Ramos (cell line): ENCODE data around the gene MLLT10.

Source experiments
- in situ Hi-C: fragments of 300-500 bp; cut with MboI; formaldehyde crosslinking; loops from one replicate; pipeline ENCODE4 v1.14.3; 2022; ENCODE audit warnings: low sequenced_read_pairs; ENCODE audit not compliant: unreplicated experiment

The MLLT10 gene

DNA sequence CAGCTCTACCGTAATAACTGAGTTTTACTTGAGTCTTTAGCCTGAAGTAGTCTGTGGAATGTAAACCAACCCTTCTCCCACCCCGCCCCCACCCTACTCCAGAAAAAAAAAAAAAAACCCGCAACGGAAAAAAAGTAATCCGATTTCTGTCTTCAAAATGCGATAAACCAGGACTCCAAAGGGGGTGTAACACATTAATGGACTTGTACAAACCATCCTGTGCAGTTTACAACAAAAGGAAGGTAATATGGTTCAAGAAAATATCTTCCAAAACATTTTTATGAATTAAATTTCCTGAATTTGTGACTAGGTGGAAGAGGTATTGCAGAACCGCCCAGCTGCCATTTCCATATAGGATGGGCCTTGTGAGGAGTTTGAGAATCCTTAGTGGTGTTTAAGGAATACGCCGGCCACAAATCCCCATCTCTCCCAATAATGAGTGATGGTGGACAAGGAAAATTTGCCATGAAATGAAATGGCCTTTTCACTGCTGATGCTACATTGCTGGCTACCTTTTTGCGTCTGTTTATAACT, 19.1 kb upstream of the MLLT10 start:
- in situ Hi-C loops = no loop called here

DNA sequence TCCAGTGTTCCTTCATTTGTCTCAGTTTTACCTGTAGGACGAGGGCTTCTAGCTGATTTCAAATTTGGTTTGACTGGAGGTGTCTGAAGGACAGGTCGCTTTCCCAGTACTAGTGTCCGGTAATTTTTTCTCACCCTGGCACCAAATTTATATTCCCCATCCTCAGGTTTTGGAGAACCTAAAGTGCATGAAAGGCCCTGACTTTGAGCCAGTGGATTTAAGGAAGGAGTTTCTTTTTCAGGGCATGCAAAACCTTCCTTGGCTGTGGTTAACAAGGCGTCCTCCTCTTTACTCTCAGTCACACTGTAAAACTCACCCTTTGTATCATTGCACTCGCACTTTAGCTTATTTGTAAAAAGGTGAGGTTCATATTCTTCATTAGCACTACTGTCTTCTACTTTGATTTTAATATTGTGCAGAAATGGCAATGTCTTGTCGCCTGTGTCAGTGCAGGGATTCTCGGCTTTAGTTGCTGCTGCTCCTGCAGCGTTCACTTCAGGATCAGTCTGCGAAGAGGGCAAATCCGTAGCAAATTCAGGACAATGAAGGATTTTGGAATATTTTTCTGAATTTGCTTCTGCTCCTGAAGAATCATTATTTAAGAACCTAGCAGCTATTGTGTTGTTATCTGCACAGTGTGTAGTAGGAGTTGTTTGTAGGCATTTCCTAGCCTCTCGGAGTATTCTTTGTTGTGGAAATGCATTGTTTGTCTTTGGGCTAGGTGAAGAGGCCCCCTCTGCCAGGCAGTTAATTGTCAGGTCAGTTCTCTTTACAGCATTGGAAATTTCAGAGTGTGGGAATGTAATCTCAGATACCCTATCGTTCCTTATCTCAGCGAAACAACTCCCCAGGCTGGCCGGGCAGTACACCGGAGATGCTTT, 18.4 kb upstream of the MLLT10 start:
- in situ Hi-C loops = no loop called here

DNA sequence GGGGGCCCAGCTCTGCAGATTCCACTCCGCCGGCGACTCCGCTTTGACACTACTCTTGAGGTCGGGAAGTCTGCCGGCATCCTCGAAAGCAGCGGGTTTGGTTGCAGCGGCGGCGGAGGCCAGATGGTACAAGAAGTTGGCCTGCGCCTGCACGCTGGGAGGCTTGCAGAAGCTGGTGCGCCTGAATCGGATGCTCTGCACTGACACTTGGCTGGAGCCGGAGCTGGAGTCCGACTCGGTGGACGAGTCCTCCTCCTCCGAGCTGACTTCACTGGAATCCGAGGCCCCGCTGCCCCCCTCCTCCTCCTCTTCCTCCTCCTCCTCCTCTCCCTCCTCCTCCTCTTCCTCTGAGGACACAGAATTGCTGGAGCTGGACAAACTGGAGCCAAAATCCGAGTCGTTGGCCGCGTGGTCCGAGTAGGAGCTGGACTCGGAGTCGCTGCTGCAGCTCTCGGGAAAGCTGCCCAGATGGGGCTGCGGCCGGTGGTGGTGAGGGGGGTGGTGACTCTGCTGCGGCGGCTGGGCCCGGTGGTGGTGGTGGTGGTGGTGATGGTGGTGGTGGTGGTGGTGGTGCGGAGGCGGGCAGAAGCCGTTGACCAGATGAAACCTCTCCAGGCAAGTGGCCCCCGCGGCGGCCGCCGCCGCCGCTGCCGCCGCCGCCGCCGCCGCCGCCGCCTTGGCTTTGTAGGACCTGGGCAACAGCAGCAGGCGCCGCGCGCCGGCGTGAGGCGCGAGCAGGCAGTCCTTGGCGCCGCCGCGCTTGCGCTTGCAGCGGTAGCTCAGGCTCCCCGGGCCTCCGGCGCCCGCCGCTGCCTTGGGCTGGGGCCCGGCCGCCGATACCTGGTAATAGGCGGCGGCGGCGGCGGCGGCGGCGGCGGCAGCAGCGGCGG, 17.5 kb upstream of the MLLT10 start:
- in situ Hi-C loops = no loop called here

DNA sequence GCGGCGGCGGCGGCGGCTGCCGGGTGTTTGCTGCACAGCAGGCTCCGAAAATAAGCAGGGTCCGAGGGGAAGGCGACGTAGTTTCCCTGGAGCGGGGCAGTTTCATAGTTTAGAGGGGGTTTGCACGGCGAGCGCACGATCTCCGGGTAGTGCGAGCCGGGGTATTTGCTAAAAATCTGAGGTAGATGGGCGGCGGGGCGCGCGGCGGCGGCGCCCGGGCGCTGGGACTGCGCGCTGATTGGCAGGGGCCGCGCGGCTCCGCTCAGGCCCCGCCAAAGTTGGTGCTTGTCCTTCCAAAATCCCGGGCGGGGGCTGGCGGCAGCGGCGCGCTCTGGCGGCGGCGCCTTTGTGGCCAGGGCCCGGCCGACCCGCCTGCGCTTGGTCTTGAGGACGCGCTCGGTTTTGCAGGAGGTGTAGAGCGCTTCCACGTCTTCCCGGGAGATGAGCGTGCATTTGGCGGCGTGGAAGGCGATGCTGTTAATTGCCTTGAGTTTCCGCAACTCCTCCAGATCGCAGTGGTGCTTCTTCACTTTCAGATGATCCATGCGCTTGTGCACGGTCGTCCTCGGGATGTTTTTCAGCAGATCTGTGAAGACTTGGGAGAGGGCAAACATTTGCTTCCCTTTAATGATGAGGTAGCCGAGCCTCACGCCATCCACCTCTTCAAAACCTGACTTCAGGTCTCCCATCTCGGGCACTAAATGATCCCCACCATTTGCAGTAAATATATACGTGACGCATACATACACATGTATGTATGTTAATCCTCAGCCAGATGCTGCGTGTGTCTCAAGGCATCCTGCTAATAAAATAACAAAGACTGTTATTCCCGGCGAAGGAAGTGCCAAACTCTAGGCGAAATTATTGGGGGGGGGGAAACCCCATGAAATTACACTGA, 16.6 kb upstream of the MLLT10 start:
- in situ Hi-C loops = no loop called here

DNA sequence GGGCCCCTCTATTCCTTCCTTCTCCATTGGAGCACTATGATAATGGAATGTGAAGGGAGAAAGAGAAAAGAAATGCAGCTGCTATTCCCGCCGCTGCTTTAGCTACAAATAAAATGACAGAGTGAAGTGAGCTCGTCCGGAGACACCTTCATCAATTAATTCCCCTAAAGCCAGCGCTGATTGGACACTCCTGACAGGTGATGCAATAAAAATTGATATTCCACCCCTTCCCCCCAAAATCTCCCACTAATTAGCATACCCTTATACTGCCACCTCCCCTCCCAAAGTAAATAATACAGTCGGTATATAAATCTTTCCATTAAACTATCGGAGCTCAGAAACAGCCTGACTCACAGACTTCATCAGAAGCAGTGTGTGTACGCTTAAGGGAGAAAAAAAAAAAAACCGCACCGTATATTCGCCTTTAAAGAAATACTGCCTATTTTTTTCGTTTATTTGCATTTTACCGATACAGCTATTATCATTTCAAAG, 15.8 kb upstream of the MLLT10 start:
- in situ Hi-C loops = no loop called here

DNA sequence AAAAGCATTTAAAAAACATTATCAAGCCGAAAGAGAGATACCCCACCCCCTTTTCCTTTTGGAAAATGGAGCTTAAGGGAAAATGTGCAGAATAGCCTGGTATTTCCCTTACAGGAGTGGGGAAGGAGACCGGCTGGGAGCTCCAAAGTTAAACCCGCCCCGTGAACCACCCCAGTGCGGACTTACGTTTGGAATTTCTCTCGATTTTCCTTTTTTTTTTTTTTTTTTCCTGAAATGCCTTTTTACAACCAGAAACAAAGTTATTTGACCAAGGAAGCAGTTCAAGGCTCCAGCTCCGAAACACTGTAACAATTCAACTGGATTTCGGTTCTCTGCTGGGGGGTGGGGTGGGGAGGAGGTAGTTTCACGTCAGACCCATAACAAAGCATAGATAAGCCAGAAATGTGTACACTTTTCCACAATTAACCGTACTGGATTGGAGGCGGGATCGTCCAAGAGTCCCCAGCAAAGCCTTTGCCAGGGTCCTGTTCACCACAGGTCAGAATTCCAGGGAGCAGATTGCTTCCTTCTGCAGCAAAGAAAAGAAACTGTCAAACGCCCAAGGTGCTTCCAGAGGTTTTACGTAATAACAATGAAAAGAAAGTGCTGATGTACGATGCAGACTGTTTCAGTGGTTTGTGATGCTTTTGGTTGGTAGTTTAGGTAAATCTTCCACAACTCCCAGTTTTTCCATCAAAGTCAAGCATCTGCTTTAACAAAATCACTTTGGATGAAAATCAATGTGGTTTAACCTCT, 15.2 kb upstream of the MLLT10 start:
- in situ Hi-C loops = no loop called here

DNA sequence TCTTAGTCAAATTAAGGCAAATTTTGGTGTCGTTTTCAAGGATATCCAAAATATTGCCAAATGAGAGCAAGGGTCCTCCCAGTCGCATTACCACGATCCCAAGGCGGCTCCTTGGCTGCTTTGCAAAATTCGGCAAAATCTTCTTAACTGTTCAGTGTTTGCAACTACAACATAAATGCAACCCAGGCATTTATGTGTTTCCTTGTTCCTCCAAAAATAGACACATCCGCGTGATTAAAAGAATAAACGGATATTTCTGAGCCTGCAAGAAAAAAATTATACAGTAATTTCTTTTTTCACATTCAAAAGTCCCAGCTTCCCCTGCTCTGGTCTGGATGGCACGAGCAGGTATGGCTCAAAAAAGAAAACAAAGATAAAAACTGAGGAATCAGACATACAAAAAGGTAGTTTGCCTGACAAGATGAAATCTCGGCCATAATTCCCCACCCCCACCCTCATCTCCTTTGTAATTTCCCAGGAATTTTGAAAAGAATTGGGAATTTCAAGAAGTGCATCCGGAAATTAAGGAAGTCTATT, 14.6 kb upstream of the MLLT10 start:
- in situ Hi-C loops = no loop called here

DNA sequence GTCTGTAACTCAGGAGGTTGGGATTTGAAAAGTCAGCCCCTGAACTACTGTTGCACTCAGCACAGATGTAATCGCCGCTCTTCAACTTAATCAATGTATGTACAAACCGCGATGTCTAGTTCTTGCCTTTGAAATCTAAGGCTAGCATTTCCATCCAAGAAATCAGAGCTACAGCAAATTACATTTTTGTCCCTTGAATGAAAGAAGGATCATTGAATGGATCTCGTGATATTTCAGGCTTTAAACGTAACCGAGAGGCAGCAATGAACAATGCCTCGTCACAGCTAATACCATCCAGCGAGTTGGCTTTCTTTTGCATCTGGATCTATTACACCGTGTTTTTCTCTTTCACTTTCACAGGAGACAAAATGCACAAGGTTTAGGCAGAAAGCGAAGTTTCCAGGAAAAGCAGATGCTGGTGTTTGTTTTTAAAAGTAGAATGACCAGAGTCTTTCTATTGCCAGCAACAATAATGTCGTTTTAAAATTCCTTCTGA, 14.0 kb upstream of the MLLT10 start:
- in situ Hi-C loops = no loop called here

DNA sequence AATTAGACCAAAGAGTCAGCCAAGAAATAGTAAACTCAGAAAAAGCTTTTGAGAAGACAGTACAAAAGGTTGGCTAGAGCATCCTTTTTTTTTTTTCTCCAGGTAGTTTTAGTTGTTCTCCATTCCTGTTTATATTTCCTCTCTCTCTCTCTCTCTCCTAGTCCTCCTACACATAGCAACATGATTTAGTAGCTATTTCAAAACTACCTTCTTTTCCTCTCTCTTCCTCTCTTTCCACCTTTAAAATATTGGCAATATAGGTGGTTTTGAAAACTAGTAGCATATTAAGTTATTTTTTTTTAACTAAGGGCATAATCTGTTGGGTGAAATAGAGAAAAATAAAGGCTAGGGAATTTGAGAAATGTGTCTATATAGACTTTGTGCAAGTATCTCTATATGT, 13.5 kb upstream of the MLLT10 start:
- in situ Hi-C loops = no loop called here

DNA sequence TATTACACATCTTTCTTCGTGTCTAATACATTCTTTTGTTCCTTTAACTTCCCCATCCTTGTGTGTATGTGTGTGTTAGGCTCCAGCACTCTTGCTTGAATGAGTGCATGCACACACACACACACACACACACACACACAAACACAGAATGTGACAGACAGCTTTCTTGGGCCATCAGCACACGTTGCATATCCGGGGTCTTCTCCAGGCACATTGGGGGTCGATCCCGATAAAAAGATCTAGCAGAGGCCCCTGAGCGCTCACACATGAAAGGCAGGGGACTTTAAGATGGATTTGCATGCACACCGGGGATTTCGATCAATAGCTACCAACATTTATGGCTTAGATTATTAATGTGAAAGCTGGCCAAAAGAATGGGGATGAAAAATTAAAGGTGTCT, 13.1 kb upstream of the MLLT10 start:
- in situ Hi-C loops = no loop called here

DNA sequence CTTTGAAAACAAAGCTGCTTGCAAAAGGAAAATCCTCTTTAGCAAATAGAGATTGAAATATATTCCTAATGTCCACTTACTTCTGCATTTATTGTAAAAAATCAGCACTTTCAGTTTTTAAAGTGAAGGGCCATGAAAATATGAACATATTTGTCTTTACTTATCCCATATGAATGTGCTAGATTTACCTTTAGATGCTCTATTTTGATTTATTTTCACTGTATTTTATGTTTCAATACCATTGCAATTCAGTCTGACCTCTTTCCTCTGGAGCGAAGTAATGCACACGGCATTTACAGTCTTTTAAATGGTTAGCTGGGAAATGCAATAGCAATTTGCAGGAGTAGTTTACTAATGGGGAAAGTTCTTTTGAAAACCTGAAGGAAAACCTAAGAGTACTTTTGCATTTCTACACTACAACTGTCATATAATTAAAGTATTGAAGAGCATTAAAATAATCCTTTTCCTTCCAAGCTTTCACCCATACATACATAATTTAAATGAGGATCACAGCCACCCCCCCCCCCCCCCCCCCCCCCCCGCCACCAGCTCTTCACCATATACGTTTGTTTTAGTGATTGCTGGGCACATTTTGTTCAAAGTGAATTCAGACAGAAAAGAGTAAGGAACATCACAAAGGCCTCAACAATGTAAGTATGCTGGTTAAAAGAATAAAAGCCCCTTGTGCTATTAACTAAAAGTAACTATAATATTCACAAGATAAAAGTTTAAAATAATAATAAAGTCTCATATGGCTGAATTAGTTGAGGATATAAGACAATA, 12.1 kb upstream of the MLLT10 start:
- in situ Hi-C loops = no loop called here

DNA sequence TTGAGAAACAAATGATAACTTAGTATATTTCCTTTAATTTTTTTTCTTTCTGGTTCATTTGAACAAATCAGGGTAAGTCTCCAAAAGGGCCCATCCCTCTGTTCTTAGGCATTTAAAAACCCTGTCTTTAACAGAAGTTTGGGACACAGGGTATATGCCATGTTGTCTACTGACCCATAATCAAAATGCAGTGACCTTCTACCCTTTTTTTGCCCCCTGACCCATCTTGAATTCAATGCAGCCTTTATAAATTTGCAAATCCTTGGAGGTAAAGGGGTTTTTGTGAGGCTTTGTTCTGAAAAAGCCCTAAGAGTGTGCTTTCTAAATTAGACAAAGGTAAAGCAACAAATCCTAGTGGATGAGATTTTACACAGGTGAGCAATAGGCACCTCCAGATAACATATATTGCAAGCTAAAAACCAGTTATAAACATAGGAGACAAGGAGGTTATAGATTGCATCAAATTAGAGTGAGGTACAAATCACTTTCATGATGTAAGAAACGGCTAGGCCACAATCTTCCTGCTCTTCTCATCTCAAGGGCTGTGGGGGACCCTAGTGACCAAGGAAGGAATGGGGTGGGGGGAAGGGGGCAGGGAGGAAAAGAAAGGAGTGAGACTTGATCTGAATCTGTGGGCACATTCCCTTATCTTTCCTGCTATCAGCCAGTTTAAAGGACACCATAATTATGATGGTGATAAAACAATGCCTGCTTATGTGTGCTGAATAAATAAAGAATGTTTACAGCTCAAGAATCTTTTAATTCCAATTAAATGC, 11.2 kb upstream of the MLLT10 start:
- in situ Hi-C loops = no loop called here

DNA sequence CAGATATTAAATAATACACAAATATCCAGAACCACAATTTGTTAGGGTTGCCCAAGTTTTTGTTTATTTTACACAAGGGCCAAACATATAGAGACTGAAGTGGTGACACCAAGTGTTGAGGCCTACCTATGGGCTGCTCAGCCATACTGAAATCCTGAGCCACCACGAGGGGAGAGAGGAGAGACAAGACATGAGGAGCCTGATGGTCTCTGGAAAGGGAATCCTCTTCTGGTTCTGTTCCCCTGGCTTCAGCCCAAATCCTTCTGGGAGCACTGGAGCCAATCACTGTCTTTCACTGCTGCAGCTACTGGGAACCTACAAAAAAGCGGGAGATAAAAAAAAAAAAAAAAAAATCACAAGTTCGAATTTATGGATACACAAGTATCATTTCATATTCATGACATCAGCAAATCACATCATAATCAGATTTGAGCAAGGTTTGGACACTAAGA, 10.4 kb upstream of the MLLT10 start:
- in situ Hi-C loops = no loop called here

DNA sequence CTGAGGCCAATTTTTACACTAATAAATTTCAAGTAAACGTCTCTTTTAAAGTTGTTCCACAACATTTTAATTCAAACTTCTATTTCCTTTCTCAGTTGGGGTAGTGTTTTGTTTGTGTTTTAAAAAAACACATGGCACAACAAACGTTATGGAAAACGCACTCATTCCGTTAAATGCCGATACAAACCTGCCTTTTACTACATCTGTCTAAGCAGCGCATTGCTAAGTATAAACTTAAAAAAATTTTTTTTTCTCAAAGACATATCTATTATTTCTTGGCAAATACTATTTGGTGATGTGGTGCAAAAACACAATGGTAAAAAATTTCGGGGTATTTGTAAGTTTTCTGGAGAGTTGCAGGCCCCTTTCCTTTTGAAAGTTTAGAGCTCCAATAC, 9.9 kb upstream of the MLLT10 start:
- in situ Hi-C loops = no loop called here

DNA sequence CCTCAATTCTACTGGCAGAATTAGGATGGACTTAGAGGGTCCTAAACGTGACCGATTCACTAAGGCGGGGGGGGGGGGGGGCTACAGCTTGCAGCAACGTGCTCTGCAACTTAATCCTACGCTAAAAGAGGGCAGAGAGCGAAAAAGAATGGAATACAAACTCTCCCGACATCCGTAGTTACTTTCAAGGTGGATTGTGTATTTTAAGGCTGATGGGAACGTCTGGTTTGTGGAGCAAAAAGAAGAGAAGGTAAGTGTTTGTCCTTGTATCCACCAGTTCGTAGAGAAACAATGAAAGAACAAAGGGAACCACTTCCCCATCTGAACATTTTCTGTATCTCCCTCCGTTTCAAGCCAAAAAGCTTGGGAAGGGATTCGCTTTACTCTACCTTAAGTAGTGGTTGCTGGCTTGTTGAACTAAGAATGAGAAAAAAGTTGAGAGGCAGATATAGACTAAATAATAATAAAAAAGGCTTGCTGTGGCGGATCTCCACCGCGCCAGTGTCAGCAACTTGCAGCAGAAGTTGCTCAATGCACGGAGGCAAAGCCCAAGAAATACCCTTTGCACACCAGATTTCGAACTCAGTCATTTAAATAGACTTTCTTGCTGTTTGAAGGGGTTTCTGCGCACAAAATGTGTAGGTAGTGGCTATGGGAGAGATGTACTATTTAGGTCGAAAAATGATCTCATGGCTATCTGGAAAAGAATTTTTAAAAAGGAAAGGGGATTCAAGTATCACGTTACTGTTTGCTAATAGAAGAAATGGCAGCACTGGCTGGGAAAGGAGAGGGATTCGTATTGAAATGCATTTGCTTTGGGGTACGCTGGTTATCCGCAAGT, 9.3 kb upstream of the MLLT10 start:
- in situ Hi-C loops = no loop called here
